Hepatocyte (in vitro differentiated cells): ENCODE results near the gene GALNT15. TPM values are rescaled to one million over a fixed set of nuclear protein-coding genes. Genes with fewer than 3 reads are reported as not detected.

Source experiments
- DNase-seq: peaks from one replicate; pipeline ENCODE4 v3.0.0-alpha.2; 2016; ENCODE audit warnings: low spot score
- H2AFZ ChIP-seq: fragments of 200-600 bp; sonication (generic); 2 replicates; pipeline ENCODE4 v1.6.0; 2016; ENCODE audit warnings: antibody characterized with exemption, mild to moderate bottlenecking
- H3K27ac ChIP-seq: fragments of 200-600 bp; sonication (generic); 2 replicates; pipeline ENCODE4 v1.5.1; 2016; ENCODE audit warnings: mild to moderate bottlenecking
- H3K27me3 ChIP-seq: fragments of 200-600 bp; sonication (generic); 2 replicates; pipeline ENCODE4 v1.6.1; 2016
- H3K36me3 ChIP-seq: fragments of 200-600 bp; sonication (generic); replicated peaks from 2 replicates; pipeline ENCODE4 v1.5.1; 2016; ENCODE audit warnings: low read depth; ENCODE audit not compliant: insufficient read depth
- H3K4me1 ChIP-seq: fragments of 200-600 bp; sonication (generic); 2 replicates; pipeline ENCODE4 v1.5.1; 2016; ENCODE audit warnings: mild to moderate bottlenecking, moderate library complexity; ENCODE audit not compliant: insufficient read depth
- H3K4me2 ChIP-seq: fragments of 200-600 bp; sonication (generic); 2 replicates; pipeline ENCODE4 v1.6.0; 2016
- H3K4me3 ChIP-seq: fragments of 200-600 bp; sonication (generic); 2 replicates; pipeline ENCODE4 v1.5.1; 2016; ENCODE audit warnings: mild to moderate bottlenecking
- H3K79me2 ChIP-seq: fragments of 200-600 bp; sonication (generic); 2 replicates; pipeline ENCODE4 v1.6.0; 2017; ENCODE audit warnings: mild to moderate bottlenecking
- H3K9me2 ChIP-seq: fragments of 200-600 bp; sonication (generic); replicated peaks from 2 replicates; pipeline ENCODE4 v1.6.0; 2017; ENCODE audit warnings: mild to moderate bottlenecking; ENCODE audit not compliant: insufficient read depth
- H3K9me3 ChIP-seq: fragments of 200-600 bp; sonication (generic); 2 replicates; pipeline ENCODE4 v1.5.1; 2016; ENCODE audit warnings: low read depth, mild to moderate bottlenecking
- H4K20me1 ChIP-seq: fragments of 200-600 bp; sonication (generic); 2 replicates; pipeline ENCODE4 v1.6.0; 2016; ENCODE audit warnings: mild to moderate bottlenecking; ENCODE audit not compliant: insufficient read depth, poor library complexity, severe bottlenecking
- CTCF ChIP-seq: fragments of 200-600 bp; sonication (generic); IDR thresholded peaks from 2 replicates; pipeline ENCODE4 v1.5.1; 2016; ENCODE audit warnings: antibody characterized with exemption, mild to moderate bottlenecking; ENCODE audit not compliant: poor library complexity
- EZH2 ChIP-seq: fragments of 200-600 bp; sonication (generic); IDR thresholded peaks from 2 replicates; pipeline ENCODE4 v1.6.1; 2016; ENCODE audit warnings: antibody characterized with exemption, mild to moderate bottlenecking, borderline replicate concordance
- EZH2phosphoT487 ChIP-seq: fragments of 200-600 bp; sonication (generic); IDR thresholded peaks from one replicate; pipeline ENCODE4 v1.6.1; 2018; ENCODE audit warnings: antibody characterized with exemption, mild to moderate bottlenecking, low read depth, moderate library complexity; ENCODE audit not compliant: unreplicated experiment, severe bottlenecking
- WGBS: methylation state at CpG from one replicate; pipeline ENCODE4 v1.1.6; 2016; ENCODE audit warnings: low lambda C conversion rate; ENCODE audit errors: missing lambda C conversion rate; 5-methylcytosine and 5-hydroxymethylcytosine counted together
- polyA plus RNA-seq: library from polyadenylated mRNA; unstranded; fragments of >200 nt; fragmentation: Nextera tagmentation; extraction: Ambion mirVana; gene quantifications from 2 replicates; pipeline ENCODE4 v1.2.1, GENCODE V29; 2016
- total RNA-seq: library from RNA; depleted of rRNA; stranded (reverse); fragments of >200 nt; gene quantifications from 2 replicates; pipeline ENCODE4 v1.2.3, GENCODE V29; 2014

GALNT15 gene
- total and polyA plus RNA-seq, 2 experiments from 2014 or later, result 1.1 to 1.4 TPM

DNA sequence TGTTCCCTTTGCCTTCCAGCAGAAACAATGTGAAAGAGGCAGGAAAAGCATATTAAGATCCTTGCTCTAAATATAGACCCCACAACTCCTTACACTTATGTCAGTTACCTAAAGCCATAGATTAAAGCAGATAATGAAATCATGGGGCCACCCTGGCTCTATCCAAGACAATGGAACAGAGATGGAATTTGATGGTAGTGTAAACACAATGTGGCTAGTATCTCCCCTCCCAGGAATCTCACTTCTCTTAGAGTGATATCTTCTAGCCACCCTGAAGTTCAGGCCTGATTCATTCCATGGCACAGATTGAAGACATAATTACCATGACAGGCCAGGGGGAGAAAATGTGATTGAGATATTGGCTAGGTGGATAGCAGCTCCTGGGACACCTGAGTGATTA, 32.6 kb downstream of the GALNT15 start:
- H3K27ac ChIP-seq, result no peak overlapping the region
- no peaks in the 10 kb centered on the region for H3K9me2 ChIP-seq
- H3K36me3 ChIP-seq, result no peaks in the 10 kb centered on the region
- DNase-seq, result no peak
- H3K4me2 ChIP-seq, result no peak overlapping the region
- no peaks in the 10 kb centered on the region for H3K9me3 ChIP-seq
- TF ChIP-seq CTCF, result no peak
- no peak for TF ChIP-seq EZH2phosphoT487
- TF ChIP-seq EZH2, result no peak
- no peaks in the 10 kb centered on the region for H3K27me3 ChIP-seq
- no peak overlapping the region for H2AFZ ChIP-seq
- H3K4me1 ChIP-seq, result no peaks in the 10 kb centered on the region
- H3K79me2 ChIP-seq, result no peaks in the 10 kb centered on the region
- H4K20me1 ChIP-seq, result no peaks in the 10 kb centered on the region
- no peak overlapping the region for H3K4me3 ChIP-seq

DNA sequence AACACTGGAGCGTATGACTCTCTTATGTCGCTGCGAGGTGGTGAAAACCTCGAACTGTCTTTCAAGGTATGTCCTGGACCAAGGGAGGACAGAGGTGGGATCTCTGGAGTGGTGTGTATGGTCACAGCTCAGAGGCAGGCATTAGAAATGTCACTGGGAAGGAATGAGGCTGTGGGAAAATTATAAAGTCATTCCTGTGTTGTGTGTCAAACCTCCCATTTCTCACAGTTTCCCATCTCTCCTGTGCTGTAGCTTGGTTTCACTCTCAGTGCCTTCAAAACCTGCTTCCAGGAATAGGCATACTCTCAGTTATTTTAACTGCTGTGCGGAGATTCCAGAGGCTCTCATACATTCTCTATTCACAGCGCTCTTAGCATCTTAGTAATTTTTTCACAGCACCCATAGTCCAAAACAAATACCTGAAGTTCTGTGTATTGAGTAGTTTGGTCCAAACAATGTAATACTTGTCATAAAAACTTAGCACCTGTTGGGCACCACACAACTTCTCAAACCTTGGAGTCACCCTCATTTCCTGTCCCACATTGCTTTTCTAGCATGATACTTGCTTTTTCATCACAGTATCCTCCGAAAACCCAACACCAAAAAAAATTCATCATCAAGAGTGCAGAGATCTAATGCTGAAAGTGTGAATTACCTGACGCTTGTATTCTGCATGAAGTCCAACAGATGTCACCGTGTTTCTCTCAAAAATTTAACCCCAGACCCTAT, 36.9 kb downstream of the GALNT15 start:
- Histone ChIP-seq H3K4me3 (no peak overlapping the region), H3K4me1 (no peaks in the 10 kb centered on the region), H4K20me1 (no peaks in the 10 kb centered on the region), H3K9me3 (no peaks in the 10 kb centered on the region), H3K79me2 (no peaks in the 10 kb centered on the region), H3K9me2 (no peaks in the 10 kb centered on the region), H2AFZ (no peak overlapping the region), H3K27ac (no peak overlapping the region), H3K27me3 (no peaks in the 10 kb centered on the region), H3K4me2 (no peak overlapping the region), H3K36me3 (no peaks in the 10 kb centered on the region)
- TF ChIP-seq EZH2, result no peak
- TF ChIP-seq CTCF, result no peak
- TF ChIP-seq EZH2phosphoT487, result no peak
- 90% methylated on average over 9 of the region's 9 CpGs for WGBS
- no peak for DNase-seq

DNA sequence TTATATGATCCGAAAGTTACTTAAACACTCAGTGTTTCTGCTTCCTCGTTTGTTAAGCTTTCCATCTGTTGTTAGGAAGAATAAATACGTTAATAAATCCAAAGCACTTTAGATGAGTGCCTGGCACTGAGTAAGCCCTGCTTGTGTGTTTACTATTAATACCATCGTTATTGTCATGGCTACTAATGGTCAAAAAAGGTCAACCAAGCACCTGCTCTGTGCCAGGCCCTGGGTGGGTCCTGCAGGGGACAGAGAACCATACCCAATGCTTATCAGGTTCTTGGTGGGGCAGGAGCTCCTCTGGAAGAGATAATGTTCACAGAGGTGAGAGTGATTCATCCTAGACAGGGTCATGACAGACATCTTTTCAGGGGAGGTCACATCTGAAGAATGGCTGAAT, 39.9 kb downstream of the GALNT15 start:
- Histone ChIP-seq H3K27me3 (no peaks in the 10 kb centered on the region), H3K27ac (no peak overlapping the region), H2AFZ (no peak overlapping the region), H3K79me2 (no peaks in the 10 kb centered on the region), H3K9me2 (no peaks in the 10 kb centered on the region), H3K4me1 (peaks cover 4% of the 10 kb centered on the region), H3K36me3 (no peaks in the 10 kb centered on the region), H3K9me3 (no peaks in the 10 kb centered on the region), H3K4me2 (no peak overlapping the region), H4K20me1 (no peaks in the 10 kb centered on the region), H3K4me3 (no peak overlapping the region)
- TF ChIP-seq EZH2 (no peak), CTCF (no peak), EZH2phosphoT487 (no peak)
- DNase-seq, result no peak
- 76% methylated on average over 4 of the region's 4 CpGs for WGBS
